T47D (cell line): Measurements from ENCODE around the gene TCF4.

ENCODE experiments used
- DNase-seq, 2 experiments: peaks; one replicate each; pipeline versions ENCODE4 v3.0.0 to v3.0.0-alpha.2; 2011 to 2012; ENCODE audit warnings: low read depth in 1 of 2, low spot score in 1 of 2
- JUND ChIP-seq: IDR thresholded peaks from 2 replicates; pipeline ENCODE4 v1.6.1; 2012; ENCODE audit warnings: low read depth
- in situ Hi-C: cut with HindIII; loops from 2 replicates; pipeline ENCODE4 v1.10.0; 2016; ENCODE audit warnings: low sequenced_read_pairs, low pct_unique_long_range_greater_than_20kb

Gene TCF4

GRCh38 chr18:55550471-55550870, 37.5 kb downstream of the TCF4 start:
- no peak for DNase-seq
- in situ Hi-C loops = no loop called here
- no peak for TF ChIP-seq JUND

- no peak for TF ChIP-seq JUND
- no peak for DNase-seq
- in situ Hi-C loops = no loop called here
Measured at GRCh38 chr18:55549474-55550104, 38.4 kb downstream of the TCF4 start.

- no peak for DNase-seq
- in situ Hi-C loops = no loop called here
- TF ChIP-seq JUND = no peak
Measured at GRCh38 chr18:55547705-55548056, 40.3 kb downstream of the TCF4 start.

- no peak for DNase-seq
Measured at GRCh38 chr18:55546851-55547704, 40.9 kb downstream of the TCF4 start.

GRCh38 chr18:55544014-55544413, 44.0 kb downstream of the TCF4 start:
- in situ Hi-C loops = no loop called here

More at GRCh38 chr18:55546851-55547704, 40.9 kb downstream of the TCF4 start:
- in situ Hi-C loops = no loop called here
- no peak for TF ChIP-seq JUND

GRCh38 chr18:55543130-55543704, 44.8 kb downstream of the TCF4 start:
- in situ Hi-C loops = no loop called here
- DNase-seq = no peak
- TF ChIP-seq JUND = no peak

More at GRCh38 chr18:55544014-55544413, 44.0 kb downstream of the TCF4 start:
- DNase-seq = no peak
- no peak for TF ChIP-seq JUND

GRCh38 chr18:55541571-55541970, 46.4 kb downstream of the TCF4 start:
- DNase-seq = no peak
- no peak for TF ChIP-seq JUND
- in situ Hi-C loops = no loop called here

- TF ChIP-seq JUND = no peak
- in situ Hi-C loops = no loop called here
- no peak for DNase-seq
Measured at GRCh38 chr18:55539240-55539639, 48.8 kb downstream of the TCF4 start.

- in situ Hi-C loops = no loop called here
- TF ChIP-seq JUND = no peak
- no peak for DNase-seq
Measured at GRCh38 chr18:55534996-55535395, 53.0 kb downstream of the TCF4 start.

GRCh38 chr18:55534547-55534946, 53.4 kb downstream of the TCF4 start:
- TF ChIP-seq JUND = no peak
- in situ Hi-C loops = no loop called here
- no peak for DNase-seq

- TF ChIP-seq JUND = no peak
- no peak for DNase-seq
- in situ Hi-C loops = no loop called here
Measured at GRCh38 chr18:55530166-55530565, 57.8 kb downstream of the TCF4 start.

- no peak for DNase-seq
- in situ Hi-C loops = no loop called here
- no peak for TF ChIP-seq JUND
Measured at GRCh38 chr18:55529581-55529980, 58.4 kb downstream of the TCF4 start.

- no peak for TF ChIP-seq JUND
- no peak for DNase-seq
- in situ Hi-C loops = no loop called here
Measured at GRCh38 chr18:55525845-55526244, 62.1 kb downstream of the TCF4 start.
